GM12874 (cell line): Measurements from ENCODE around the gene PLD1.

Experiments
- TF ChIP-seq, protein P1 (sequence below): IDR thresholded peaks from 2 replicates; pipeline ENCODE4 v1.5.1; 2011; ENCODE audit warnings: low read depth, mild to moderate bottlenecking, control low read depth, low read length, moderate library complexity; ENCODE audit not compliant: insufficient read depth

PLD1 gene

DNA sequence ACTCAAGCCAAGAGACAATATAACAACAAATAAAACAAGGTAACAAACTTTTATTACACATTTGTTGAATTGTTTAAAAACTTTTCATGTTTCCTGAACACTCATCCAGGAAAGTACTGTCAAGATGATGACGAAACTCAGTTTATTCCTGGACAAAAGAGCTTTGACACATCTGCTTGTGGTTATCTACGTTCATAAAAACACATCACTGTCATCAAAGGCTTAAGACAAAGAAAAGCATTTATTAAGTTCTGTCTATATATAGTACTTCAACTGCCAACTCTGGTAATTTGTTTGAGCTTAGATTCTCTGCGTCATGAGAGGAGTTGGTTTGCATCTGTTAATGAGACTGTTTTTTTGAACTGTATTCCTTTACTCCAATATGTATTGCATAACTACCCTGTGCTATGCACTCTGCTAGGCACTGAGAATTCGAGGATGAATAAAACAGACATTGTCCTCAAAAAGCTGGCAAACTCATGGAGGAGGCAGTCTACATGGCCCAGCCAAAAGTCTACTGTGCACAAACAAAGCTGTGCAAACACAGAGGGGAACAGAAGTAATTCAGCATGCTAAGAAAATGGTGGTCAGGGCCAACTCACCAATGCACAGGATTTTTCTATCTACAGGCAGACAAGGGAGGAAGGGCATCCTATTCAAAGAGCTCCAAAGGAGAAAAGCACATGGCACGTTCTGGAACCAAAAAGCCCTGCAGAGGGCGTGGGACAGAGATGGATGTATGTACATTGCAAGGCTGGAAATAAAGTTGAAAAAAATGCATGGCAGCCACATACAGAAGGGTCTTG lies 21.5 kb downstream of the PLD1 start:
- TF ChIP-seq, protein P1, sequence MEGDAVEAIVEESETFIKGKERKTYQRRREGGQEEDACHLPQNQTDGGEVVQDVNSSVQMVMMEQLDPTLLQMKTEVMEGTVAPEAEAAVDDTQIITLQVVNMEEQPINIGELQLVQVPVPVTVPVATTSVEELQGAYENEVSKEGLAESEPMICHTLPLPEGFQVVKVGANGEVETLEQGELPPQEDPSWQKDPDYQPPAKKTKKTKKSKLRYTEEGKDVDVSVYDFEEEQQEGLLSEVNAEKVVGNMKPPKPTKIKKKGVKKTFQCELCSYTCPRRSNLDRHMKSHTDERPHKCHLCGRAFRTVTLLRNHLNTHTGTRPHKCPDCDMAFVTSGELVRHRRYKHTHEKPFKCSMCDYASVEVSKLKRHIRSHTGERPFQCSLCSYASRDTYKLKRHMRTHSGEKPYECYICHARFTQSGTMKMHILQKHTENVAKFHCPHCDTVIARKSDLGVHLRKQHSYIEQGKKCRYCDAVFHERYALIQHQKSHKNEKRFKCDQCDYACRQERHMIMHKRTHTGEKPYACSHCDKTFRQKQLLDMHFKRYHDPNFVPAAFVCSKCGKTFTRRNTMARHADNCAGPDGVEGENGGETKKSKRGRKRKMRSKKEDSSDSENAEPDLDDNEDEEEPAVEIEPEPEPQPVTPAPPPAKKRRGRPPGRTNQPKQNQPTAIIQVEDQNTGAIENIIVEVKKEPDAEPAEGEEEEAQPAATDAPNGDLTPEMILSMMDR = no peak

DNA sequence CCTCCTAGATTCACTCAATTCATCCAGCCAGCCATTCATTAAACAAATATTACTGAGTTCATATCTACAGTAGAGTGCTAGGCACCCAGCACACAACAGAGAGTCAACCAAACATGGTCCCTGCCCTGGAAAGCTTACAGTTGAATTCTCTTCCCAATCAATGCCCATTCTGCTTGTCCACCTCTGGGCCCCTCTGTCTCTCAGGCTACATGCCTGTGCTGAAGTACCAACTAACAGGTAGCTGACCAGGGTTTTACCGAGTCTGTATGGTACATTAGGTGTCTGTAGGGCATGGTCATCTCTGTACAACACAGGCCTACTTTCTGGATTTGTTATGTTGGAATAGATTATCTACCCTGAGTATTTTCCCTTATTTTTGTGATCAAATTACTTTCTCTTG lies 23.3 kb downstream of the PLD1 start:
- TF ChIP-seq, protein P1 = no peak

GRCh38 chr3:171784937-171785336 lies 25.3 kb downstream of the PLD1 start:
- TF ChIP-seq, protein P1 = no peak

DNA sequence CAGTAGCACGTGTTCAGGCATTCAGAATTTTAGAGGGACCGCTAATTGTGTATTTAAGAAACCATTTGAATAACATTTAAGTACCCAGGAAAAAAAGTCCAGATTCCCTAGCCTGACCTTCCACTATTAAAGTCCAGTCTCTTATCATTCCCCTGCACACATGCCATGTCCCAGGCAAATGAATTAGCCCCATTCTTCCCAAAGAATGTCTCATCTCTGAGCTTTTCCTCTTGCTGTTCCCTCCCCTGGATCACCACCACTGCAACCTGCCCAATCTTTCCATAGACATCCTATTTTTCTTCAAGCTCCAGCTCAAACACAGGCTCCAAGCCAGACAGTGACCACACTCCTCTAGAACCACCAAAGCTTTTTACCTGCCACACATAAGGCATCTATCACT lies 25.9 kb downstream of the PLD1 start:
- TF ChIP-seq, protein P1 = no peak

- TF ChIP-seq, protein P1 = no peak
Observed at GRCh38 chr3:171783626-171784025, 26.7 kb downstream of the PLD1 start.

DNA sequence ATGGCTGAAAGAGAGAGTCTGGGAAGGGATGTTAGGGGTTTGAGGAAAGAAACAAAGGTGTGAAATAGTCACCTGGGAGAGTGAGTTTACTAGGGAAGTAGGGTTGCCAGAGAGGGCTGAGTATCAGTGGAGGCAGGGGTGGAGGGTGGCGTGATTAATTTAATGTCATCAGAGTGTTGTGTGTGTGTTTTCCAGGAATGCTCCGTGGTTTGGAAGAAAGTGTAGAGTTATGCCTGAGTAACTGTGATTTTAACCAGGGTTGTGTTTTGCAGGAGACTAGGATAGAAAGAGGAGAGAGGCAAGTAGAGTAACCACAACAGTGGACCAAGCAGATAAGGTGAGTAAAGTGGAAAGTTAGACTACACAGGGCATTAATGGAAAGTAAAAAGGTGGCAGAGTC lies 27.2 kb downstream of the PLD1 start:
- TF ChIP-seq, protein P1 = no peak

GRCh38 chr3:171782617-171783016 lies 27.7 kb downstream of the PLD1 start:
- TF ChIP-seq, protein P1 = no peak
